HCT116 (cell line): ENCODE results near the gene MTSS2. TPM values are rescaled to one million over a fixed set of nuclear protein-coding genes. Genes with fewer than 3 reads are reported as not detected.

Source experiments
- ATAC-seq: fragments of 200-7000 bp; cut with Tn5 transposase; 2 replicates; pipeline ENCODE4 v1.9.1; 2020; ENCODE audit warnings: mild to moderate bottlenecking, moderate library complexity
- BruUV-seq: library from RNA; stranded (reverse); fragments of 400-500 nt; replicated peaks from 2 replicates; lab custom pipeline; 2021; lab: Mats Ljungman, UMichigan
- CTCF ChIA-PET: fragments of 300-600 bp; sonication (Branson Sonifier 250); formaldehyde crosslinking; loops from one replicate; lab custom pipeline; 2021; ENCODE audit warnings: antibody characterized with exemption; lab: Charles Lee
- POLR2A ChIA-PET: fragments of 300-600, 350-600 bp; sonication (Branson Sonifier 250); formaldehyde crosslinking; loops from one replicate; lab custom pipeline; 2021; ENCODE audit warnings: antibody characterized with exemption; lab: Charles Lee
- RAD21 ChIA-PET, 2 experiments: fragments of 300-600 bp; sonication (Branson Sonifier 250); formaldehyde crosslinking; loops; one replicate each; lab custom pipeline; 2023; ENCODE audit warnings: low total read pairs in 2 of 2; ENCODE audit not compliant: uncharacterized antibody in 2 of 2, unreplicated experiment in 2 of 2, low non-redundant PET in 1 of 2; lab: Charles Lee
- DNase-seq: peaks from one replicate; pipeline ENCODE4 v3.0.0-alpha.2; 2010; ENCODE audit warnings: low read depth, low spot score
- H2AFZ ChIP-seq: fragments of 200-600 bp; shearing (Covaris generic), sonication (generic); 2 replicates; pipeline ENCODE4 v1.6.1; 2017; ENCODE audit warnings: low read depth, mixed run types, mixed read lengths, antibody characterized with exemption, low read length; ENCODE audit not compliant: poor library complexity, severe bottlenecking
- H3K27ac ChIP-seq: 2 replicates; pipeline ENCODE4 v1.5.1; 2012; ENCODE audit warnings: low read depth, low read length
- H3K27me3 ChIP-seq: fragments of 200-600 bp; sonication (generic); 2 replicates; pipeline ENCODE4 v1.6.1; 2016; ENCODE audit warnings: mixed run types, low read length, mixed read lengths; ENCODE audit not compliant: insufficient read depth
- H3K36me3 ChIP-seq, 2 experiments: fragments of 200-500 bp in 1 of 2; fragments of 200-600 bp in 1 of 2; sonication (Bioruptor generic) in 1 of 2; sonication (generic) in 1 of 2; 2 replicates each; pipeline versions ENCODE4 v1.5.1 to v1.6.1; 2014 to 2016; ENCODE audit warnings: low read length in 2 of 2, inconsistent platforms in 1 of 2, mixed read lengths in 1 of 2, mixed run types in 1 of 2; ENCODE audit not compliant: insufficient read depth in 2 of 2, control insufficient read depth in 1 of 2
- H3K4me1 ChIP-seq, 2 experiments: fragments of 200-600 bp in 1 of 2; sonication (generic) in 1 of 2; 2 replicates each; pipeline versions ENCODE4 v1.5.1 to v1.6.1; 2012 to 2017; ENCODE audit warnings: low read length in 2 of 2, inconsistent platforms in 1 of 2, mild to moderate bottlenecking in 1 of 2, mixed read lengths in 1 of 2, mixed run types in 1 of 2, moderate library complexity in 1 of 2; ENCODE audit not compliant: insufficient read depth in 2 of 2, control insufficient read depth in 1 of 2
- H3K4me2 ChIP-seq: fragments of 200-600 bp; sonication (generic); 2 replicates; pipeline ENCODE4 v1.6.1; 2017; ENCODE audit warnings: mixed run types, low read length, mixed read lengths
- H3K4me3 ChIP-seq, 2 experiments: fragments of 200-600 bp in 1 of 2; sonication (generic) in 1 of 2; replicated peaks in 1 of 2; 2 replicates each; pipeline ENCODE4 v1.5.1; 2011 to 2016; ENCODE audit warnings: low read length in 2 of 2, control low read depth in 1 of 2, low read depth in 1 of 2, mild to moderate bottlenecking in 1 of 2, mixed read lengths in 1 of 2, mixed run types in 1 of 2
- H3K79me2 ChIP-seq: fragments of 200-600 bp; sonication (generic); 2 replicates; pipeline ENCODE4 v1.6.1; 2017; ENCODE audit warnings: mild to moderate bottlenecking, mixed run types, low read length, moderate library complexity, mixed read lengths; ENCODE audit not compliant: insufficient read depth
- H3K9ac ChIP-seq: fragments of 200-600 bp; sonication (generic); 2 replicates; pipeline ENCODE4 v1.6.1; 2016; ENCODE audit warnings: low read length, mixed read lengths
- H3K9me2 ChIP-seq: fragments of 200-600 bp; sonication (generic), shearing (Covaris generic); 2 replicates; pipeline ENCODE4 v1.6.1; 2017; ENCODE audit warnings: mixed run types, mild to moderate bottlenecking, moderate library complexity; ENCODE audit not compliant: insufficient read depth
- H3K9me3 ChIP-seq, 2 experiments: fragments of 200-500 bp in 1 of 2; fragments of 200-600 bp in 1 of 2; sonication (Bioruptor generic) in 1 of 2; sonication (generic) in 1 of 2; 2 replicates each; pipeline ENCODE4 v1.6.1; 2014 to 2017; ENCODE audit warnings: low read length in 2 of 2, mixed read lengths in 2 of 2, inconsistent platforms in 1 of 2, low read depth in 1 of 2, mild to moderate bottlenecking in 1 of 2, mixed run types in 1 of 2, moderate library complexity in 1 of 2; ENCODE audit not compliant: control insufficient read depth in 1 of 2, insufficient read depth in 1 of 2
- H4K20me1 ChIP-seq: fragments of 200-600 bp; sonication (generic), shearing (Covaris generic); 2 replicates; pipeline ENCODE4 v1.6.1; 2017; ENCODE audit warnings: mixed run types, mild to moderate bottlenecking, moderate library complexity; ENCODE audit not compliant: insufficient read depth
- ATF3 ChIP-seq: IDR thresholded peaks from 2 replicates; pipeline ENCODE4 v1.6.1; 2012
- CBX3 ChIP-seq: IDR thresholded peaks from 2 replicates; pipeline ENCODE4 v1.6.1; 2012; ENCODE audit warnings: low read depth
- CEBPB ChIP-seq: IDR thresholded peaks from 2 replicates; pipeline ENCODE4 v1.6.1; 2012; ENCODE audit warnings: low read depth
- EGR1 ChIP-seq: IDR thresholded peaks from 2 replicates; pipeline ENCODE4 v1.6.1; 2012; ENCODE audit warnings: low read depth
- ELF1 ChIP-seq: IDR thresholded peaks from 2 replicates; pipeline ENCODE4 v1.6.1; 2012; ENCODE audit warnings: low read depth, borderline replicate concordance
- EZH2 ChIP-seq: fragments of 200-600 bp; sonication (generic); IDR thresholded peaks from 2 replicates; pipeline ENCODE4 v1.6.1; 2017; ENCODE audit warnings: antibody characterized with exemption, mixed run types
- EZH2phosphoT487 ChIP-seq: fragments of 200-600 bp; IDR thresholded peaks from 2 replicates; pipeline ENCODE4 v1.6.1; 2018; ENCODE audit warnings: antibody characterized with exemption, borderline replicate concordance
- FOSL1 ChIP-seq: IDR thresholded peaks from 2 replicates; pipeline ENCODE4 v1.6.1; 2012; ENCODE audit warnings: low read depth
- JUND ChIP-seq: IDR thresholded peaks from 2 replicates; pipeline ENCODE4 v1.6.1; 2012
- MAX ChIP-seq: IDR thresholded peaks from 2 replicates; pipeline ENCODE4 v1.6.1; 2012
- POLR2A ChIP-seq: IDR thresholded peaks from 2 replicates; pipeline ENCODE4 v1.7.0; 2011; ENCODE audit warnings: borderline replicate concordance; ENCODE audit not compliant: insufficient read depth, insufficient read length; ENCODE audit errors: extremely low read depth
- REST ChIP-seq: IDR thresholded peaks from 2 replicates; pipeline ENCODE4 v1.6.1; 2012; ENCODE audit warnings: low read depth
- SIN3A ChIP-seq: IDR thresholded peaks from 2 replicates; pipeline ENCODE4 v1.6.1; 2012; ENCODE audit warnings: low read depth
- SP1 ChIP-seq: IDR thresholded peaks from 2 replicates; pipeline ENCODE4 v1.6.1; 2012; ENCODE audit warnings: low read depth
- SRF ChIP-seq: IDR thresholded peaks from 2 replicates; pipeline ENCODE4 v1.6.1; 2012; ENCODE audit warnings: low read depth
- TCF7L2 ChIP-seq: IDR thresholded peaks from 2 replicates; pipeline ENCODE4 v1.7.0; 2011; ENCODE audit warnings: borderline replicate concordance, inconsistent platforms; ENCODE audit not compliant: insufficient read depth, insufficient read length; ENCODE audit errors: extremely low read depth
- ZBTB33 ChIP-seq: IDR thresholded peaks from 2 replicates; pipeline ENCODE4 v1.6.1; 2011; ENCODE audit warnings: mild to moderate bottlenecking, low read length, moderate library complexity; ENCODE audit not compliant: insufficient replicate concordance; ENCODE audit errors: extremely low read depth
- ZFX ChIP-seq: fragments of 450-650 bp; IDR thresholded peaks from 2 replicates; pipeline ENCODE4 v1.6.1; 2017
- ZNF274 ChIP-seq: fragments of 200-500 bp; sonication (Bioruptor generic); IDR thresholded peaks from 2 replicates; pipeline ENCODE4 v1.6.1; 2014; ENCODE audit warnings: mild to moderate bottlenecking, low read depth, low read length, inconsistent platforms
- intact Hi-C: fragments of 100-400 bp; cut with micrococcal nuclease; formaldehyde crosslinking; loops from 2 replicates; pipeline ENCODE4 v1.10.0; 2022
- total RNA-seq: library from RNA; stranded (reverse); gene quantifications from one replicate; pipeline ENCODE4 v1.2.1, GENCODE V29; 2021; ENCODE audit not compliant: unreplicated experiment

MTSS2 gene
- total RNA-seq, 1 experiment from 2014 or later = 41.8 TPM

- Histone ChIP-seq H3K9me2 (no peaks in the 10 kb centered on the region), H3K4me3 (no peak overlapping the region), H3K36me3 (no peaks in the 10 kb centered on the region), H3K4me2 (no peak overlapping the region), H3K9me3 (no peaks in the 10 kb centered on the region), H3K4me1 (peaks cover 25 to 45% of the 10 kb centered on the region in 2 experiments), H3K79me2 (no peaks in the 10 kb centered on the region), H4K20me1 (no peaks in the 10 kb centered on the region), H3K9ac (no peak overlapping the region), H3K27ac (no peak overlapping the region), H3K27me3 (no peaks in the 10 kb centered on the region), H2AFZ (no peak overlapping the region)
- POLR2A ChIA-PET = no interaction called here
- CTCF ChIA-PET = no interaction called here
- ATAC-seq (no peak), DNase-seq (no peak)
- intact Hi-C loops = no loop called here
- RAD21 ChIA-PET = no interaction called here
- BruUV-seq = no TSS peak
- TF ChIP-seq ZFX (no peak), EZH2phosphoT487 (no peak), CEBPB (no peak), EZH2 (no peak), SIN3A (no peak), TCF7L2 (no peak), POLR2A (no peak), CBX3 (no peak), JUND (no peak), ZNF274 (no peak), EGR1 (no peak), SRF (no peak)
Measured at GRCh38 chr16:70698901-70699300, 13.0 kb upstream of the MTSS2 start.

GRCh38 chr16:70697594-70698170, 11.8 kb upstream of the MTSS2 start:
- H4K20me1 ChIP-seq = no peaks in the 10 kb centered on the region
- intact Hi-C loops = no loop called here
- no peak overlapping the region for H3K9ac ChIP-seq
- DNase-seq (no peak), ATAC-seq (no peak)
- H3K27me3 ChIP-seq = no peaks in the 10 kb centered on the region
- no peak overlapping the region for H3K27ac ChIP-seq
- peaks cover 26 to 43% of the 10 kb centered on the region in 2 experiments for H3K4me1 ChIP-seq
- H3K9me2 ChIP-seq = no peaks in the 10 kb centered on the region
- H2AFZ ChIP-seq = no peak overlapping the region
- H3K4me2 ChIP-seq = no peak overlapping the region
- no TSS peak for BruUV-seq
- no peaks in the 10 kb centered on the region for H3K36me3 ChIP-seq
- ChIA-PET RAD21 (no interaction called here), POLR2A (no interaction called here), CTCF (no interaction called here)
- H3K9me3 ChIP-seq = no peaks in the 10 kb centered on the region
- H3K79me2 ChIP-seq = no peaks in the 10 kb centered on the region
- H3K4me3 ChIP-seq = no peak overlapping the region
- TF ChIP-seq ZBTB33 (no peak), SP1 (no peak), FOSL1 (no peak), ATF3 (no peak), REST (no peak), MAX (no peak), ELF1 (no peak)
